HG03039 (cell line): ENCODE results near the gene FAT1.

Experiments used
- ATAC-seq: cut with Tn5 transposase; IDR thresholded peaks from one replicate; pipeline ENCODE4 v1.9.1; 2021; ENCODE audit warnings: mild to moderate bottlenecking, moderate library complexity; ENCODE audit not compliant: unreplicated experiment

FAT1 gene

DNA sequence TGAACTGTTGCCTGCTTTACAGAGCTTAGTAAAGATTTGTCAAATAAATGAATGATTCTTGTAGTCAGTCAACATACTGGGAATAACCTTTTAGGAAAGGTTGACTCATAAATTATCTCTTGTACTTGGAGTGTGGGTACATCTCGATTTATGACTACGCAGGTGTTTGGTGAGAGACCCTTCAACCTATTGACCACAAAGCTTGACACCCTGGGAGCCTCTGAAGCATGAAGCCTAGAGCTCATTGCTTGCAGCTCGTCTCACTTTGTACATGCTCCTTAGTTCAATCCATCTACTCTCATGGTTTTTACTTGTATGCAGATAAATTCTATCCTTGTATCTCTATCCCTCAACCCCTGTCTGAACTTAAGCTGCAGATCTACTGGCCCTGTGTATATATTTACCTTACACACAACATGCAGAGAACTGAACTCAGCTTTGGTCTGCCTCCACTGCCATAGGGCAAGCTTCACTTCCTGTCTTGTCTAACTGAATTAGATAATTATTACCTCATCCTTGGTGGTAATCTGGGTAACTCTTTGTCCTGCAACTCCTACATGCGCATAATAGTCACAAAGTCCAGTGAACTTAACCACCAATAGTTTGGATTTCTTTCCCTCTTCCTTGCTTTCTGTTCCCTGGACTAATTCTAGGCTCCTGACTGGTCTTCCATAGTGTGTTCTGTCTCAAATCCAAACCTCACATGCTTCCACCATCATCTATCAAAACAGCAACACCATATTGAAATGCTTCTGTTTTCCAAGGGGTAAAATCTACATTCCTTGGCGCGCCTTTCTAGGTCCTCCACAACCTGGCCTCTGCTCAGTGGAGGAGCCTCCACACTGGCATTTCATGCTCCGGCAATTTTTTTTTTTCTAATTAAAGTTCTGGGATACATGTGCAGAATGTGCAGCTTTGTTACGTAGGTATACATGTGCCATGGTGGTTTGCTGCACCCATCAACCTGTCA, 32.2 kb upstream of the FAT1 start:
- ATAC-seq, result no peak

DNA sequence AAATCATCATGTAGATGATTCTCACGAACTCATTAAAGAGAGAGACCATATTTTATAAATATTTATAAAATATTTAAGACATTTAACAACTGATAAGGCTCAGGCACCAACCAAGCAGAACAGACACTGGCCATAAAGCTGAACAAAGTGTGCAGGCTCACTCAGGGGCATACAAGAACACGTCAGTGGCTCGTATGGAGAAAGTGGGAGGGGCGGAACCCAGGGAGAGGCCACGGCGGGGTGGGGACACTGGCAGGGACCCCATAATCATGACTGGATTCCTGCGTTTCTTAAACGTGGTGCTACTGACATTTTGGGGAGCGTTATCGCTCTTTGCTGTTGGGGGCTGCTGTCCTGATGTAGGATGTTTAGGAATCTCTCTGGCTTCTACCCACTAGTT, 31.3 kb upstream of the FAT1 start:
- ATAC-seq, result no peak

DNA sequence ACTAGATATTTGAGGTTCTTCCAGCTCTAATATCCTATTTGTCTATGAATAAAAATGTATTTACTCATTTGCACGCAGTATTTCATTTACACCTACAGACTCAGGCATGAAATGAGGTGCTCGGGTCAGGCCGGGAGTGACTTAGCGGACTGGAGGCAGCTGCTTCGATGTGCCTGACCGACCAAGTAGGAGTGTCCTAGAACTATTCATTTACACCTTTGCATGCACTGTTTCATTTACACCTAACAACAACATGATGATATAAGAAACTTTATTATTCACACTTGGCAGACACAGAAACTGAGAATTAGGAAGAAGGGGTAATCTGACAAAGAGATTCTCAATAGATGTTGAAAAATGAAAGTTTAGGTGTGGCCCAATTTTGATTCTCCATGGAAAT, 28.7 kb upstream of the FAT1 start:
- no peak for ATAC-seq

DNA sequence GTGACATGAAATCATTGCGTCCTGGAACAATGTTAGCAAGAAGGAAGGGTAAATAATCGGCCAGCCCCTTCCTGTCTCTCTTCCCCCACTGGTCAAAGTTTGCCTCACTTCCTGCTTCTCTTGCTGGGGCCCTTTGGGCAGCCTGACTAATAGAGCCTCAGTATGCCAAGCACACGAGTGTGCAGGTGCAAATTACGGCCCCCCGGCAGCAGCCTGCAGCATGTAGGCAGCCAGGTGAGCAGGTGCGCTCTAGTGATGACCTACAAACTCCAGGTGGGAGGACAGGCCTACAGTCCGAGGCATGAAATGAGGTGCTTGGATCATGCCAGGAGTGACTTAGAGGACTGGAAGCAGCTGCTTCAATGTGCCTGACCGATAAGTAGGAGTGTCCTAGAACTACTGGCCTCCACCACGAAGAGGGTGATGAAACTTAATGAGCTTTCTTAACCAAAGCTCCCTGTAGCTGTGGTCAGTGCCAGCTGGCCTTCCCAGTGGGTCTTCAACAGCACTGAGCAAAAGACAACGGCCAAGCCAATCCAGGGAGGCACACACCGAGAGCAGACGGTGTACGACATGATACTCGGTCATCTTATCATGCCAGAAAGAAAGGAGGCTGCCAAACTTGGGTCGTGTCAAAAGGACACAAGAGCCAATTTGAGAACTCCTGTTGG, 26.1 kb upstream of the FAT1 start:
- ATAC-seq, result no peak

DNA sequence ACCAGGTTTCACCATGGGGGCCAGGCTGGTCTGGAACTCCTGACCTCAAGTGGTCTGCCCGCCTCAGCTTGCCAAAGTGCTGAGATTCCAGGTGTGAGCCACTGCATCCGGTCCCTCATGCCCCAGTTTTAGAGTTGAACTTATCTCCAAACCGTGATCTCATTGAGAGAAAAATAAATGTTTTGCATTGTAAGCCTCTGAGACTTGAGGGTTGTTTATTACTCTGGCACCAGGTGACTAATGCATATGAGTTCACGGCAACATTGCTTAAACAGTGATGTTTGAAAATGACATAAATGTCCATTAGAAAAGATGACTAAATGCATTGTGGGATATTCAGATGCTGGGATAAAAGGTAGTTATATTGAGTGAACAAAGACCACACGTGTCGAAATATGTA, 22.9 kb upstream of the FAT1 start:
- ATAC-seq, result no peak

DNA sequence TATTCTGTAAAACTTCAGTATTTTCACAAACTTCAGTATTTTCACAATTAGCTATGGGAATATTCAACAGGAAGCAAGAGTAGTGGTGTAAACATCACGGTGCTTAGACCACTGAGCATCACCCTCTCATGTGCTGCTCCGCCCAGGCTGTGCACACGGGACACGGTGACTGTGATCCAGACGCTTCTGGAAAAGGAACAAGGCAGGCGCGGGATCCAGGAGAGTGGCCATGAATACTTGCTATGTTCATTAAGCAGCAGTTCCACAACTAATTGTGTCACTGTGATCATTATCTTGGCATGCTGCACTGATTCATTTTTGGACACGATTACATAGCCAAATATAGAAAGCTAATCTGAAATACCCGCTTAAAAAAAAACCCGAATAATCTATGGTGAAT, 19.6 kb upstream of the FAT1 start:
- ATAC-seq, result no peak

DNA sequence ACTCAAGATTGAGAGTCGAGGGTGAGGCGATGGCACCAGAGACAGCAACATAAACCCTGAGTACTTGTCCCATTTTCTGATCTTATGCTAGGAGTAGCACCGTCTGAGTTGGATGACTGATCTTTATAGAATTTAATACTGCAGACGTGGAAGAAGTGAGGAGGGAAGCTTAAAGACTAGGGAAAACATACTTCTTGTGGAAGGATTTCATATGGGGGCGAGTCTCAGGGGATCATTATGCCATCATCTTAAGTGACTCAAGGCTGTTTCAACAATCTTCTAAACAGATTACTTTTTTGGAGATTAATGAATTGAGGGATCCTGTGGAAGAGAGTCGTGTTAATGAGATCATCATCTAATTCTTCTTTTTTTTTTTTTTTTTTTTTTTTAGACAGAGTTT, 17.2 kb upstream of the FAT1 start:
- no peak for ATAC-seq

DNA sequence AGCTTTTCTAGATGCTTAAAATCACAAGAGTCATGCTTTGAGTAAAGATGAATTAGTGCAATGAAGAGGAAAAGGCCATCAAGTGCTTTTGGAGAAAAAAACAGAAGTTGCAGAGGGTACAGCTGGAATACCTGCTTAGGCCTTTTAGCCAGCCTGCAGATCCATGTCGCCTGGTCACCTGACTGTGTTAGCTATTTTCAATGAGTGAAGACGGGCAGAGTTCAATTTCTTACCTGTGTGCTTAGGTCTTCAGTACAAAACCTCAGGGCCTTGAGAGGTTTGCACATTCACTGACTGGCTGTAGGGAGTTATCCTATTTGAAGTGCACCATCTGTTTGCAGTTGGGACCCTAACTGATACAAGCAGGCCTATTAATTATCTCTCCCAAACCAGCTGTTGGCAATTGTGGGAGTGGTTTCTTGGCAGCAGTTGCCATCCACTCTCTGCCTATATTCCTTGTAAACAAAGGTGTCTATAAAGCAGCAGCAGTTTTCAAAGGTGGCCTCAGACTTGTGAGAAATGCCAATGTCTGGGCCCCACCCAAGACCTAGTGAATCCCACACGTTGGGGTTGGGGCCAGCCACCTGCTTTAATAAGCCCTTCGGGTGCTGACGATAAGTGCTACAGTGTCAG, 16.3 kb upstream of the FAT1 start:
- ATAC-seq, result no peak

DNA sequence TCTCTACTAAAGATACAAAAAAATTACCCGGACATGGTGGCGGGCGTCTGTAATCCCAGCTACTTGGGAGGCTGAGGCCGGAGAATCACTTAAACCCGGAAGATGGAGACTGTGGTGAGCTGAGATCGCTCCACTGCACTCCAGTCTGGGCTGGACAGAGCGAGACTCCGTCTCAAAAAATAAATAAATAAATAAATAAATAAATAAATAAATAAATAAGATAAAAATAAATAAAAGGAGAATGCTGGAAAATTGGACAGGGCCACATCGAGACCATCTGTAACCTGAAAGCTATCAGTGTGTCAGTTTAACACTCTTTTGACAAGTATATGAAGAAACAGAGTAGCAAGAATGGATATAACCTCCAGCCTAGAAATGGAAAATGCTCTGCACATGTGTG, 15.7 kb upstream of the FAT1 start:
- ATAC-seq, result no peak

DNA sequence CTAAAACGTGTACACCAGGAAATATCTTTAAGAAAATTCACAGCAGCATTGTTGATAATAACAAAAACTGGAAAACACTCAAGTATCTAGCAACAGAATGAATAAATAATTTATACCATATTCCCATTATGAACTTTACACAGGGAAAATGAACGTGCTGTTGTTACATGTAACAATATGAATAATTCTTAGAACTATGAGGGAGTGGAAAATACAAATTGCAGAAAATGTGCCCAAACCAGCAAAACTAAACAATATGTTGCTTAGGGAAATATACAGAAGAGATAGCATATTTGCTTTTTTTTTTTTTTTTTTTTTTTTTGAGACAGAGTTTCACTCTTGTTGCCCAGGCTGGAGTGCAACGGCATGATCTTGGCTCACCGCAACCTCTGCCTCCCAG, 14.8 kb upstream of the FAT1 start:
- no peak for ATAC-seq

DNA sequence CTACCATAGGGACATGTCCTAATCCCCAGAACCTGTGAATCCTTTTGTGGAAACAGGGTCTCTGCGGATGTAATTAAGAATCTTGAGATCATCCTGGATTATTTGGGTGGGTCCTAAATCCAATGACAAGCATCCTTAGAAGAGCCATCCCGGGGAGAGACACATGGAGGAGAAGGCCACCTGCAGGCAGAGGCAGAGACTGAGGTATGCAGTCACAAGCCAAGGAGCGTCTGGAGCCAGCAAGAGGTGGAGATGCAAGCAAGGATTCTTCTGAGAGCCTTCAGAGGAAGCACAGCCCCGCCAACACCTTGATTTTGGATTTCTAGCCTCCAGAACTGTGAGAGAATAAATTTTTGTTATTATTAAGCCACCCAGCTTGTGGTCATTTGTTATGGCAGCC, 13.8 kb upstream of the FAT1 start:
- ATAC-seq, result no peak

DNA sequence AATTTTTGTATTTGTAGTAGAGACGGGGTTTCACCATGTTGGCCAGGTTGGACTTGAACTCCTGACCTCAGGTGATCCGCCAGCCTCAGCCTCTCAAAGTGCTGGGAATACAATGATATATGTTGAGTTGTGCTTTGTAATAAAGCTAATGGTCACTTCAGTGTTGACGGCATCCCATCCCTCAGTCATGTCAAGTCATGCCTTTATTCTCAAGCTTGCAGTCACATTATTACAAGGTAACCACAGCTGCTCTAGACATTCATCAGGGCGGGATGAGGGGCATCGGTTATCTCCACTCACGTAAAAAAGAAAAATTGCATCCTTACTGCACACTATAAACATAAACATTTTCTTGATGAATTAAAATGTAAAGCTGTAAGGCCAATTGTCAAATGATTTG, 12.8 kb upstream of the FAT1 start:
- no peak for ATAC-seq

DNA sequence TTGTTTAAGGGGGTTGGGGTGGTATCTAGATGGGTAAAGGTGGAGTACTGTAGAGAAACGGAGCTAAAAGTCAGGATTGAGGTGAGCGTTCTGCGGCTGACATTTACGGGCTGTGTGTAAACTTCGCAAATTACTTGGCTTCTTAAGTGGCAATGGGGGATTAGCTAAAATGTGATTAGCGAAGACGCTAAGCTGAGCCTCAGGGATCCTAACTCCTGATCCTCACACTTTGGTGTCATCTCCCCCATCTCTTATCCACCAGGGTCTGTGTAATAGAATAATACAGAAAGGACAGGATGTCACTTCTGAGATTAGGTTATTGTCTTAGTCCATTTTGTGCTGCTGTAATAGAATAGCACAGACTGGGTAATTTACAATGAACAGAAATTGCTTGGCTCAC, 10.6 kb upstream of the FAT1 start:
- ATAC-seq, result no peak

DNA sequence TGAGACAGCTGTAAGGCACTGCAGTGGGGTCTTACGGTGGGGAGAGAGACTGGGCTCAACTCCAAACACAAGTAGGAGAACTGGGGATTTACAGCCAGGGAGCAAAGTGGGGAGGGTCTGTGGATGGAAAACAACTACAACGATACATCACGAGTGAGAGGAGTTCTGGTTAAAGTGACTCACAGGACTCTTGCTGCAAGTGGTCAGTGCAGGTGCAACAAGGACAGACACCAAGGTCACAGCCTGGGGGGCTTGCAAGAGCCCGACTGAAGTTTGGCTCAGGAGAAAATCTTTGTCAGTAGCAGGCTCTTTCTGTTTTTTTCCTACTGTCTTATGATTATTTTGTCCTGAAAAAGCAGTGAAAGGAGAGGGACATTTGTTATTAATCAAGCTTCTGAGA, 10.1 kb upstream of the FAT1 start:
- no peak for ATAC-seq

DNA sequence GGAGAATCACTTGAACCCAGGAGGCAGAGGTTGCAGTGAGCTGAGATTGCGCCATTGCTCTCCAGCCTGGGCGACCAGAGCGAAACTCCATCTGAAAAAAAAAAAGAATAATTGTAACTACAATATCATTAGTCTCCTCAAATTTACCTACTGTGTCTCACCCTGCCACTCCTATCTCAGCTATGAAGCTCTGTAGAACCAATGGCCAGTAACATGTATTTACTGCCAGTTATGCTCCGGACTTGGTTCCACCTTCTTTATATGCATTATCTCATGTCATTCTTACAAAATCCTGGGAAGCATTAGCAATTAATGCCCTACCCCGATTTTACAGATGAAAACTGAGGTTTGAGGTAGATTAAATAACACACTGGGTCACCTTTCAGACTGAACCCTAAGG, 7.0 kb upstream of the FAT1 start:
- ATAC-seq, result no peak

DNA sequence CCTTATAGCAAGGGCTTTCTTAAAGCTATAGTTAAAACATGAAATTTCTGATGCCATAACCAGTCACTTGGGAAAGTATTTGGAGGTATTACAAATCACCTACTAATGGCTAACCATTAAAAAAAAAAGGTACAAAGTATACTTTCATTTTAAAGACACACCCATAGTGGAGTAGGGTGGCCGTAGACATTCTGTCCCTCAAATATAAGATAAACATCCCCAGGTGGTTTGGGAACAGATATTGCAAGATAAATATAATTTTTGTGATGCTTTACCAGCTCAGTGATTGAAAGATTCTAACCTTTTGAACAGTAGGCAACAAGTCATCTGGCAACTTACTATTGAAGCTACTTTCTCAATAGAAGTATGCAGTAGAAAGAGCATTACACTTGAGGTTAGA, 6.2 kb upstream of the FAT1 start:
- ATAC-seq, result no peak

DNA sequence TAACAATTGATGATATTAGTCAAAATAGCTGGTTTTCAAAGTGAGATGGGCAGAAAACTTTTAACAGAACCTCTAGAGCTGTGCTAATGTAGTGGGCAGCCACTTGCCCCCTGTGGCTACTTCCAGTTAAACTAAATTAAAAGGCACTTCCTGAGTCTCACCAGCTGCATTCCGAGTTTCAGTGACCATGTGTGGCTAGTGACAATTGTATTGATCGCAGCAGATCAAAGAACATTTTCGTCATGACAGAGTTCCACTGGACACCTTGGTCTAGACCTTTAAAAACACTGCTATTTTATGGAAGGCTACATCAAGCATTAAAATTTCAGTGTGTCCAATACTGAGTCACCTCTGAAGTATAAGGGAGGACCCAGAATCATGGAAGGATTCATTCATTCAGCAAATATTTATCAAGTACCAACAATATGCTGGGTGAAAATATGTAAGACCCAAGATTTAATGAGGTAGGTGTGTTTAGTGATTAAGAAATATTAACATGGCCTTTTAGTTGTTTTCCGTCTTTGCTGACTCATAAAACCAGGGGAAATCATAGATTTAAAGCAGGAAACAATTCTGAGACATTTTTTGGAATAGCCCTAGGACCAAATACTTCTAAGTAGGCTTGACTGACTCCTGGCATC, 5.1 kb upstream of the FAT1 start:
- no peak for ATAC-seq

DNA sequence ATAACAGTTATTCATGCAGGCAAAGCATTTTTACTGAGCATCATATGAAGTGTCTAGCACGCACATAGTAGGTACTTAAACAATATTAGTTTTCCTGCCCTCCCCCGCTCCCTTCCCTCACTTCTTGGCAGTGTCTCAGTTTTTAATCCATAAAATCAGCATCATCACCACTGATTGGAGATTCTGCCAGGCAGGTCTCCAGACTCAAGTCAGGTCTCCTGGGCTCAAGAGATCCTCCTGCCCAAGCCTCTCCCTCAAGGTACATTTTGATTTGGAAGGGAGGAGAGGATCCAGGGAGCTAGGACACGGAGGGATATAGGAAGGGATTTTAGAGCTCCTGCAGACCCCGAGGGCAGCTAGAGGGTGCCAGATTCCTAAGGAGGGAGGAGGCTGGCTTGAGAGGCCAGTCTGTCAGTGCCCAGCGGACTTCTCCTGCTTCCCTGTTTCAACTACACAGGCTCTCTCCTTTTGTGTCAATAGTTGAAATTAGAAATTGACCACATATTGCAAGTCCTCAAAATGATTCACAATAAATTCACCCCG, 4.4 kb upstream of the FAT1 start:
- no peak for ATAC-seq

DNA sequence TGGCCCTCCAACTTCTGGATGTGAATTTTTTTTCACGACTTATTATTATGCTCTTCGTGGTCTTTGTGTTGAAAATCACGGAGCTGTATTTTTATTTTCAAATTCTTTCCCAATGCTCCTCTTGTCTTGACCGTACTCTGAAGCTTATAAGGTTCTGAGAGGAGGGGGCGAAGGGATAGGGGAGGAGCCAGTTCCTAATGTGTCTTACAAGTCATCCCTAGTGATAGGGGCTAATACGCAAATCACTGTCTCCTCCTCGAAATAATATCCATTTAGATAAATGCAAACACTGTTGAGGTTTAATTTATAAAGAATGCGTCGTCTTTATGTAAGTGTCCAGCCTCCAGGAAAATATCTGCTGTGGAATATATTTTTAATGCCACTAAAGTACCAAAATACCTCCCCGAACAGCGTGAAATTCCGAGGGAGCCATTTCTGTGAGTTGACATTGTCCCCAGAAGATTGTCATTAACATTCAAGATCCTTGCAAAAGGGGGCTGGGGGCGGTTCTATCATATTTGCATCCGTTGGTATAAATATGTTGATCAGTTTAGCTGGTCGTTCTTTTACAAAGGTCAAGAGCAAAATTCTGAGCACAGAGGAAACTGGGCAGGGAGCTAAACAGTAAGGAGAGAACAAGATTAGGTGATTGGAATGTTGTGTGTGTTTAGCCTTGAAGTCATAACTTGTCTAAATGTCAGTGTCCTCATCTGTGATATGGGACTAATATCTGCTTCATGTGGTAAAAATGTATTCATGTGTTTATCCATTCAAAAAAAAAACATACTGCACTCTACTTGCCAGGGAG, 3.7 kb upstream of the FAT1 start:
- no peak for ATAC-seq

DNA sequence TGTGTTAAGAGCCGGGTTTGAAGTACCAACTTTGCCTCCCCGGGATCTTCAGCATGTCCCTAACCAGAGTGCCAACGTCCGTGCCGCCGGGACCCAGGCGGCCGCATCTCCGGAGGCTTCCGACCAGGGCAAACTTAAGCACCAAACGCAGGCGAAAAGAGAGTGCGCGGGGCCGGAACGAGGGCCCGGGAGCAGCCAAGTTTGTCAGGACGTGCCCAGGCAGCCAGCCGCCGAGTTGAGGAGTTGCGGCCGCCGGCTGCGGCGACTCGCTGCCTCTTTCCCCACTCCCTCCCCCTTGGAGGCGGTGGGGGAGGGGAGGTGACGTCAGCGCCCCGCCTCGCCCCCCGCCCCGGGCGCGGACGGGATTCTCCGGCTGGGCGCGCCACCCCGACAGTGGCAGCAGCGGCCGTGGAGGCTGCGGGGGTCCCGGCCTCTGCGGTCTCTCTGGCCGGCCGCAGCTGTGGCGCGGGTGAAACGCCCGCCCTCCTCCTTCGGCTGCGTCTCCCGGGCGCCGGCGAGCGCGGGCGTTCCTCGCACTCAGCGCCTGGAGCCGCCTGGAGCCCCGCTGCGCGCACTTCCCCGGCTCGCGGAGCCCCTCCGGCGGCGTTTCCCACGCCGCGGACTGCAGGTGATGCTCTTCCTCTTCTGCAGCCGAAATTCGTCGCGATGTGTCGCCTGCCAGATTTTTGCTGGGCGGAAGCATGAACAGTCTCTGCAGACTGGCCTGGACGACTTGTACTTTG, 2.9 kb upstream of the FAT1 start:
- no peak for ATAC-seq
